Measurements from ENCODE around the gene MAPK8IP2. TPM values are rescaled to one million over a fixed set of nuclear protein-coding genes. Genes with fewer than 3 reads are reported as not detected.
"Not testable (repeated sequence)": the region's sequence is repeated elsewhere in the genome, so short reads cannot be mapped to it uniquely, and the experiment has no call there.

MAPK8IP2 gene
- total RNA-seq, 6 experiments from 2014 or later, result 0.15 to 1.7 (median 0.45) TPM

GRCh38 chr22:50611341-50612060 is 10.9 kb downstream of the MAPK8IP2 start:
- WGBS (ENCODE audit: insufficient coverage, low coverage, low lambda C conversion rate, missing lambda C conversion rate), result 90% methylated on average over 2 of the region's 26 CpGs
- no peak overlapping the region for H3K27ac ChIP-seq
- no peak for DNase-seq
- H3K4me1 ChIP-seq, result peaks cover 0 to 10% (median 4%) of the 10 kb centered on the region in 4 donors
- intact Hi-C loops (cut with DNase I), result loop anchor here in 1 of 2 donors (10.0 kb wide), 1 partner anchor 87 kb away; the partner anchor contains the start of gene SCO2
- H3K27me3 ChIP-seq, result no peaks in the 10 kb centered on the region
- TF ChIP-seq POLR2A (IDR thresholded peaks at IDR 0.05) (no peak), CTCF (IDR thresholded peaks at IDR 0.05) (no peak)
- H3K36me3 ChIP-seq, result no peaks in the 10 kb centered on the region
- no peaks in the 10 kb centered on the region for H3K9me3 ChIP-seq
- ATAC-seq, result no peak
- H3K4me3 ChIP-seq, result no peak overlapping the region

GRCh38 chr22:50612168-50612527 is 11.6 kb downstream of the MAPK8IP2 start:
- intact Hi-C loops (cut with DNase I), result loop anchor here in 1 of 2 donors (10.0 kb wide), 1 partner anchor 87 kb away; the partner anchor contains the start of gene SCO2
- WGBS (ENCODE audit: insufficient coverage, low coverage, low lambda C conversion rate, missing lambda C conversion rate), result 54% methylated on average over 5 of the region's 6 CpGs
- H3K4me3 ChIP-seq, result no peak overlapping the region
- peaks cover 0 to 10% (median 4%) of the 10 kb centered on the region in 4 donors for H3K4me1 ChIP-seq
- no peak for TF ChIP-seq CTCF (IDR thresholded peaks at IDR 0.05)
- TF ChIP-seq POLR2A (IDR thresholded peaks at IDR 0.05), result no peak
- no peaks in the 10 kb centered on the region for H3K9me3 ChIP-seq
- no peak overlapping the region for H3K27ac ChIP-seq
- H3K36me3 ChIP-seq, result no peaks in the 10 kb centered on the region
- no peak for ATAC-seq
- DNase-seq, result no peak
- no peaks in the 10 kb centered on the region for H3K27me3 ChIP-seq

GRCh38 chr22:50612528-50613221 is 12.1 kb downstream of the MAPK8IP2 start:
- no peak overlapping the region for H3K4me3 ChIP-seq
- no peak for TF ChIP-seq POLR2A (IDR thresholded peaks at IDR 0.05)
- no peak for TF ChIP-seq CTCF (IDR thresholded peaks at IDR 0.05)
- 50% methylated on average over 13 of the region's 31 CpGs for WGBS (ENCODE audit: insufficient coverage, low coverage, low lambda C conversion rate, missing lambda C conversion rate)
- no peaks in the 10 kb centered on the region for H3K27me3 ChIP-seq
- DNase-seq (no peak), ATAC-seq (peak in 3 of 4 donors; percentile 16 to 53 (median 33))
- intact Hi-C loops (cut with DNase I), result loop anchor here in 1 of 2 donors (10.0 kb wide), 1 partner anchor 88 kb away; the partner anchor contains the start of gene SCO2
- peaks cover 0 to 10% (median 4%) of the 10 kb centered on the region in 4 donors for H3K4me1 ChIP-seq
- peak overlapping the region in 1 of 3 donors; percentile 50 for H3K27ac ChIP-seq
- H3K36me3 ChIP-seq, result no peaks in the 10 kb centered on the region
- H3K9me3 ChIP-seq, result no peaks in the 10 kb centered on the region

- peak overlapping the region in 2 of 3 donors; percentile 44 to 50 for H3K27ac ChIP-seq
- peaks cover 0 to 10% (median 4%) of the 10 kb centered on the region in 4 donors for H3K4me1 ChIP-seq
- peak; percentile 88 to 91 (median 91) for DNase-seq
- intact Hi-C loops (cut with DNase I), result loop anchor here in 1 of 2 donors (10.0 kb wide), 1 partner anchor 89 kb away; the partner anchor contains the start of gene SCO2
- H3K4me3 ChIP-seq, result no peak overlapping the region
- peak; percentile 41 for TF ChIP-seq POLR2A (IDR thresholded peaks at IDR 0.05)
- peak in 3 of 4 donors; percentile 29 to 45 (median 37) for TF ChIP-seq CTCF (IDR thresholded peaks at IDR 0.05)
- H3K36me3 ChIP-seq, result no peaks in the 10 kb centered on the region
- no peaks in the 10 kb centered on the region for H3K9me3 ChIP-seq
- ATAC-seq, result peak; percentile 96 to 99 (median 98)
- H3K27me3 ChIP-seq, result no peaks in the 10 kb centered on the region
- WGBS (ENCODE audit: insufficient coverage, low coverage, low lambda C conversion rate, missing lambda C conversion rate), result 36% methylated on average over 16 of the region's 22 CpGs
These were observed 12.8 kb downstream of the MAPK8IP2 start for GRCh38 chr22:50613291-50613981.

- not testable (repeated sequence) for H3K4me3 ChIP-seq, H3K9me3 ChIP-seq, H3K36me3 ChIP-seq, DNase-seq, H3K27me3 ChIP-seq, H3K27ac ChIP-seq, ATAC-seq
- intact Hi-C loops (cut with DNase I), result loop anchor here in 1 of 2 donors (10.0 kb wide), 1 partner anchor 89 kb away; the partner anchor contains the start of gene SCO2
- WGBS (ENCODE audit: insufficient coverage, low coverage, low lambda C conversion rate, missing lambda C conversion rate), result 80% methylated on average over 3 of the region's 3 CpGs
- peaks cover 0 to 10% (median 4%) of the 10 kb centered on the region in 4 donors for H3K4me1 ChIP-seq
These were observed 13.7 kb downstream of the MAPK8IP2 start for GRCh38 chr22:50614296-50614695.

Measured in right lobe of liver (tissue), 6 donors.